ENCODE measurements around the gene SYNGR3.

GRCh38 chr16:2040041-2040786 lies 50.4 kb downstream of the SYNGR3 start:
- TF ChIP-seq POLR2A (IDR thresholded peaks at IDR 0.05) (no peak), CTCF (IDR thresholded peaks at IDR 0.05) (no peak)
